ENCODE data around the gene AKR1D1. TPM values are rescaled to one million over a fixed set of nuclear protein-coding genes. Genes with fewer than 3 reads are reported as not detected.
A peak's percentile ranks its signal among the peaks of the same experiment; 100 is the strongest.
"Not testable (repeated sequence)": the region's sequence is repeated elsewhere in the genome, so short reads cannot be mapped to it uniquely, and the experiment has no call there.

Gene AKR1D1
- total RNA-seq, 1 donor from 2014 or later, result 0.08 TPM

- Histone ChIP-seq H3K4me3 (ENCODE audit: low read depth, low read length) (no peak overlapping the region), H3K27me3 (ENCODE audit: control insufficient read depth, insufficient read depth, low read length) (no peaks in the 10 kb centered on the region), H3K36me3 (ENCODE audit: control insufficient read depth, insufficient read depth, low read length) (no peaks in the 10 kb centered on the region)
- DNase-seq (ENCODE audit: low read depth), result no peak
- TF ChIP-seq CTCF (IDR thresholded peaks at IDR 0.05; ENCODE audit: insufficient read depth, low read length, poor library complexity, severe bottlenecking), result no peak
These were observed 28.4 kb upstream of the AKR1D1 start for GRCh38 chr7:138047907-138048306.

- DNase-seq (ENCODE audit: low read depth), result no peak
- no peak for TF ChIP-seq CTCF (IDR thresholded peaks at IDR 0.05; ENCODE audit: insufficient read depth, low read length, poor library complexity, severe bottlenecking)
- Histone ChIP-seq H3K4me3 (ENCODE audit: low read depth, low read length) (no peak overlapping the region), H3K36me3 (ENCODE audit: control insufficient read depth, insufficient read depth, low read length) (no peaks in the 10 kb centered on the region), H3K27me3 (ENCODE audit: control insufficient read depth, insufficient read depth, low read length) (no peaks in the 10 kb centered on the region)
These were observed 26.6 kb upstream of the AKR1D1 start for GRCh38 chr7:138049505-138050116.

- not testable (repeated sequence) for H3K36me3 ChIP-seq (ENCODE audit: control insufficient read depth, insufficient read depth, low read length); H3K4me3 ChIP-seq (ENCODE audit: low read depth, low read length); H3K27me3 ChIP-seq (ENCODE audit: control insufficient read depth, insufficient read depth, low read length); DNase-seq (ENCODE audit: low read depth)
These were observed 24.5 kb upstream of the AKR1D1 start for GRCh38 chr7:138051712-138052247.

- DNase-seq (ENCODE audit: low read depth), result no peak
- TF ChIP-seq CTCF (IDR thresholded peaks at IDR 0.05; ENCODE audit: insufficient read depth, low read length, poor library complexity, severe bottlenecking), result no peak
- Histone ChIP-seq H3K36me3 (ENCODE audit: control insufficient read depth, insufficient read depth, low read length) (no peaks in the 10 kb centered on the region), H3K4me3 (ENCODE audit: low read depth, low read length) (no peak overlapping the region), H3K27me3 (ENCODE audit: control insufficient read depth, insufficient read depth, low read length) (no peaks in the 10 kb centered on the region)
These were observed 23.6 kb upstream of the AKR1D1 start for GRCh38 chr7:138052696-138053095.

GRCh38 chr7:138055698-138056097, 20.6 kb upstream of the AKR1D1 start:
- H3K4me3 ChIP-seq (ENCODE audit: low read depth, low read length); H3K36me3 ChIP-seq (ENCODE audit: control insufficient read depth, insufficient read depth, low read length); DNase-seq (ENCODE audit: low read depth); H3K27me3 ChIP-seq (ENCODE audit: control insufficient read depth, insufficient read depth, low read length): not testable (repeated sequence)

- no peak for TF ChIP-seq CTCF (IDR thresholded peaks at IDR 0.05; ENCODE audit: insufficient read depth, low read length, poor library complexity, severe bottlenecking)
- Histone ChIP-seq H3K36me3 (ENCODE audit: control insufficient read depth, insufficient read depth, low read length) (no peaks in the 10 kb centered on the region), H3K27me3 (ENCODE audit: control insufficient read depth, insufficient read depth, low read length) (no peaks in the 10 kb centered on the region), H3K4me3 (ENCODE audit: low read depth, low read length) (no peak overlapping the region)
- no peak for DNase-seq (ENCODE audit: low read depth)
These were observed 12.9 kb upstream of the AKR1D1 start for GRCh38 chr7:138063400-138063799.

- H3K27me3 ChIP-seq (ENCODE audit: control insufficient read depth, insufficient read depth, low read length), result no peaks in the 10 kb centered on the region
- DNase-seq (ENCODE audit: low read depth), result peak; percentile 18
- H3K36me3 ChIP-seq (ENCODE audit: control insufficient read depth, insufficient read depth, low read length), result no peaks in the 10 kb centered on the region
- no peak overlapping the region for H3K4me3 ChIP-seq (ENCODE audit: low read depth, low read length)
- TF ChIP-seq CTCF (IDR thresholded peaks at IDR 0.05; ENCODE audit: insufficient read depth, low read length, poor library complexity, severe bottlenecking), result no peak
These were observed 11.4 kb upstream of the AKR1D1 start for GRCh38 chr7:138064856-138065357.
